ENCODE results near the gene HEG1. TPM values are rescaled to one million over a fixed set of nuclear protein-coding genes. Genes with fewer than 3 reads are reported as not detected.

HEG1 gene
- total RNA-seq, 1 experiment from 2014 or later: 14.6 TPM

GRCh38 chr3:125000661-125001060, 55.1 kb downstream of the HEG1 start:
- ChIA-PET POLR2A (no interaction called here), CTCF (interaction anchor here (0.6 to 1.2 kb wide), 2 partner anchors 18 to 72 kb away, joined by 3 read pairs; no protein-coding TSS in a partner anchor)
- Mint-ChIP-seq H3K4me1 (peaks cover 12% of the 10 kb centered on the region), H3K9me3 (no peaks in the 10 kb centered on the region), H3K27ac (no peak overlapping the region), H3K36me3 (peaks cover 9% of the 10 kb centered on the region), H3K4me3 (no peak overlapping the region), H3K27me3 (ENCODE audit: low read depth) (no peaks in the 10 kb centered on the region)
- ATAC-seq: no peak
- TF ChIP-seq ATF3 (CRISPR knock-in tag; conservative IDR thresholded peaks at IDR 0.05) (no peak), ZNF396 (CRISPR knock-in tag; IDR thresholded peaks at IDR 0.05; ENCODE audit: borderline replicate concordance) (no peak), SMAD4 (CRISPR knock-in tag; IDR thresholded peaks at IDR 0.05) (no peak), IRF2 (CRISPR knock-in tag; IDR thresholded peaks at IDR 0.05; ENCODE audit: borderline replicate concordance, low read depth) (no peak)
- no peak for DNase-seq (ENCODE audit: low spot score)

GRCh38 chr3:124999897-125000435, 55.8 kb downstream of the HEG1 start:
- no peaks in the 10 kb centered on the region for H3K27me3 Mint-ChIP-seq (ENCODE audit: low read depth)
- no peak for TF ChIP-seq PRRX2 (CRISPR knock-in tag; IDR thresholded peaks at IDR 0.05)
- TF ChIP-seq PRDM15 (CRISPR knock-in tag; IDR thresholded peaks at IDR 0.05): peak; percentile 36; the same call in 1 of the 2 replicates
- H3K4me3 Mint-ChIP-seq: no peak overlapping the region
- H3K36me3 Mint-ChIP-seq: peaks cover 9% of the 10 kb centered on the region
- H3K9me3 Mint-ChIP-seq: no peaks in the 10 kb centered on the region
- no peak for ATAC-seq
- CTCF ChIA-PET: no interaction called here
- H3K4me1 Mint-ChIP-seq: peaks cover 13% of the 10 kb centered on the region
- POLR2A ChIA-PET: no interaction called here
- DNase-seq (ENCODE audit: low spot score): no peak
- H3K27ac Mint-ChIP-seq: peak overlapping the region; percentile 70

GRCh38 chr3:124999317-124999716, 56.5 kb downstream of the HEG1 start:
- CTCF ChIA-PET: no interaction called here
- TF ChIP-seq ZSCAN18 (CRISPR knock-in tag; IDR thresholded peaks at IDR 0.05): no peak
- TF ChIP-seq GTF2I (CRISPR knock-in tag; conservative IDR thresholded peaks at IDR 0.05): no peak
- TF ChIP-seq MYBL2 (CRISPR knock-in tag; IDR thresholded peaks at IDR 0.05): no peak
- TF ChIP-seq ERG (CRISPR knock-in tag; IDR thresholded peaks at IDR 0.05): no peak
- no peak for TF ChIP-seq ATF3 (CRISPR knock-in tag; conservative IDR thresholded peaks at IDR 0.05)
- TF ChIP-seq CREM (CRISPR knock-in tag; IDR thresholded peaks at IDR 0.05): no peak
- TF ChIP-seq MXD4 (CRISPR knock-in tag; IDR thresholded peaks at IDR 0.05; ENCODE audit: borderline replicate concordance): no peak
- TF ChIP-seq RELA (CRISPR knock-in tag; IDR thresholded peaks at IDR 0.05; ENCODE audit: borderline replicate concordance): no peak
- no peak for TF ChIP-seq ARID4B (CRISPR knock-in tag; IDR thresholded peaks at IDR 0.05; ENCODE audit: borderline replicate concordance)
- POLR2A ChIA-PET: no interaction called here
- no peaks in the 10 kb centered on the region for H3K9me3 Mint-ChIP-seq
- H3K27me3 Mint-ChIP-seq (ENCODE audit: low read depth): no peaks in the 10 kb centered on the region
- peaks cover 9% of the 10 kb centered on the region for H3K36me3 Mint-ChIP-seq
- peaks cover 13% of the 10 kb centered on the region for H3K4me1 Mint-ChIP-seq
- H3K27ac Mint-ChIP-seq: peak overlapping the region; percentile 41; the same call in 1 of the 2 replicates
- DNase-seq (ENCODE audit: low spot score): no peak
- no peak overlapping the region for H3K4me3 Mint-ChIP-seq
- ATAC-seq: no peak
